GM18951 (cell line): ENCODE measurements around the gene SCAMP4.
A peak's percentile ranks its signal among the peaks of the same experiment; 100 is the strongest.

Experiments used
- POLR2A ChIP-seq: IDR thresholded peaks from 4 replicates; pipeline ENCODE4 v1.6.1; 2011; ENCODE audit warnings: mild to moderate bottlenecking; ENCODE audit not compliant: insufficient read length, insufficient read depth; ENCODE audit errors: extremely low read depth
- in situ Hi-C: fragments of 300-500 bp; cut with MboI; formaldehyde crosslinking; loops from one replicate; pipeline ENCODE4 v1.12.0; 2022; ENCODE audit warnings: low sequenced_read_pairs, mixed read lengths, inconsistent platforms; ENCODE audit not compliant: unreplicated experiment

Gene SCAMP4

DNA sequence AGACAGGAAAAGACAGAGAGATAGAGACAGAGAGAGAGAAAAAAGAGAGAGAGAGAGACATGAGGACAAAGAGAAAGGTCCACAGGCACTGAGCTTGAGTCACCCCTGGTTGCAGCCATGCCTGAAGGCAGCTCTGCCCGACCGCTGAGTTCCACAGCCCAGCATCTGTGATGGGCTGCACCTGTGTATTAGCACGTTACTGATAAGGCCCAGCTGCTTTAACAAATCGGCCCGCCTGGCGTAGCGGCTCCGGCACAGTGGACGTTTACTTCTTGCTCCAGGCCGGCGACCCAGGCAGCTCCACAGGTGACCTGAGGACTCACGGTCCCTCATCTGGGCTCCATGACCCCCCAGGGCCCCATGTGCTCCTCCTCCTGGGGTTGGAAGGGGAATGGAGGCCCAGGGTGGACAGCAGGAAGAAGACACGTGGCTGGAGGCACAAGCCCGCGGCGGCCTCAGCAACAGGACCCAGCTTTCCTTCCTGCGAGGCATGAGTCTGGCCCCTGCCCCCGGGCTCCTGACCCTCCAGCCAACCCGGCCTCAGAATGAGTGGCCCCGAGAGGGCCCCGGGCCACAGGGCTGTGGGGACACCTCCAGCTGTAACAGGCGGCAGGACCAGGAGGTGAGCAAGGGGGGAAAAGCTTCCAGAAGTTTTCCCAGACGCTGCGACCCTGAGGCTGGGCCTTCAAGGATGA, 31.9 kb downstream of the SCAMP4 start:
- TF ChIP-seq POLR2A = no peak

DNA sequence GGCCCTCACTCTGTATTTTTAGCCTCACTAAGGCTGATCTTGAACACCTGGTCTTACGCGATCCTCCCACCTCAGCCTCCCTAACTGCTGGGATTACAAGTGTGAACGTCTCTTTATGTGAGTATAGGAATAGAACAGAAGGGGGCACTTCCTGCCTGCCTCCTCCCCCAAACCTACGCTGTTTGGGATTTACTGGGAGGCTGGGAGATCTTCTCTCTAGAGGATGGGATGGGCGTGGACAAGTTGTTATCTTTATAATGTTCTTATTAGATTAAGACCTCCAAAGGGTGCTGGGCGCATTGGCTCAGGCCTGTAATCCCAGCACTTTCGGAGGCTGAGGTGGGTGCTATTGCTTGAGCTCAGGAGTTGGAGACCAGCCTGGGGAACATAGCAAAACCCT, 32.9 kb downstream of the SCAMP4 start:
- TF ChIP-seq POLR2A = no peak
- in situ Hi-C loops = no loop called here

More for the DNA sequence above, 31.9 kb downstream of the SCAMP4 start:
- in situ Hi-C loops = no loop called here

DNA sequence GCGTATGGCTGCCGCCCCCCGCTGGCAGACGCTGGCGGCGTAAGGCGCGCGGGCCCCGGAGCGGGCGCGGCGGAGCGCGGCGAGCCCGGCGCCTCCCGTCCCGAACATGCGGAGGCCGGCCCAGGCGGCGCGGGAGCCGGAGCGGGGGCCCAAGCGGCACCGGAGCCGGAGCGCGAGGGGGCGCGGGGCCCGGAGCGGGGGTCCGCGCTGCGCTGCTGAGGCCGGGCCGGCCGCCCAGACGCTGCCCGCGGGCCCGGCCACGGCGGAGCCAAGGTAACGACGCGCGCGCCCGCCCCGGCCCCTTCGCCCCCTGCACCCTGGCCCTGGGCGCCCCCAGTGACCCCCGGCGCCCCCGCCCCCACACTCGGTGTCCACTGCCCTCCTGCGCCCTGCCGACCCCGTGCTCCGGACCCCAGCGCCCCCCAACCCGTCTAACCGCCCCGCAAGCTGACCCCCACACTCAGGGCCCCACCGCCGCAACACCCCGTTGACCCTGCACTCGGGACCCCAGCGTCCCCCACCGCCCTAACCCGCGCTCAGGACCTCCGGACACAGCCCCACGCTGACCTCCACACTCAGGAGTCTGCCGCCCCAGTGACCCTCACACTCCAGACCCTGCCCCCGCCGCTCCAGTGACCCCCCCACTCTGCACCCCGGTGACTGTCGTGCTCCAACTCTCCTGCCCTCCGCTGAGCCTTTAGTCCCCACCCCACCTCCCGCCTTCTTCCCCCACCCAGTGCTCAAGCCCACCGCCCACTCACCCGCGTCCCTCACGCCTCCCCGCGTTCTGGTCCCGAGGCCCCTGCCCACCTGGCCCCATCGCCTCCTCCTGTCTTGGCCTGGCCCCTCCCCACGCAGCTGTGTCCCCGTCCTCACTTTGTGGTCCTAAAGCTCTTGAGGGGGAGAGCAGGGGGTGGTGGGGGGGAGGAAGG, 36.2 kb downstream of the SCAMP4 start, which contains the start of gene CSNK1G2:
CSNK1G2 (plus strand) TSS at position 27 of the 932 bp plus-strand sequence. CDS start 28,601 bp downstream, outside the sequence.
- peak; percentile 61 for TF ChIP-seq POLR2A
- in situ Hi-C loops = no loop called here

DNA sequence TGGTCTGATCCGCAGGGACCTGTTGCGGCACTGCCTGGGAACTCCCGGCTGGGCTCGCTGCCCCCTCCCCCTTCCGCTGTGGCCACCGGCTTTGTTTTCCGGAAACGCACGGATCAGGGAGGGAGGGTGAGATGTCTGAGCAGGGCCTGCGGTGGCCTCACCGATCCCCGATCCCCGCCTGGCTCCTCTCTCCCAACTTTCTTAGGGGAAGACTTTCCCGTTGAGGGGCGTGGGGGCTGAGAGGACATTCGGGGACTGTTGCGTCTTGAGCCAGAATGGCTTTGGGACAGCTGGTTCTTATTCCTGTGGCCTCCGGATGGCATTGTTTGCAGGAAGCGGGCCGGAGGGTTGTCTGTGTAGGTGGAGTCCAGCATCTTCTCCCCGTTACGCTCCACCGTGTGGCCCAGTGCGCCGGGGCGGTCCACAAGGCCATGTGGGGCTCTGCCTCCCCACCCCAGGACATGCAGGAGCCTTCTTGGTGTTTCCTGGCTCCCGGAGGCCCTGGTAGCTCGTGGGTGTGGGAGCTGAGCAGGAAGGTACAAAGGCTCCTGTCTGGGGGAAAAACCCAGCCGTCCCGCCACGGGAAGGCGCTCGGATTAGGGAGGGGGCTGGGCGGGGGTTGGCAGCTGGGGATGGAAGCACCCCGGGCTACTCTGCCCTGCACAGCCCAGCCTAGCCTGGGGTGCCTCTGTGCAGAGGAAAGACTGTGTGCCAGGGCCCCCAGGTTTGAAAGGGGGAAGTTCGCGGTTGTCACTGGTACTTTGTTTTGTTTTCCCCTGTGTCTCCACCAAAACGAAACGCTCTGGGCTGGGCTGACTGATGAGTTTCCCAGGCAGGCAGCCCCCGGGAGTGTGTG, 37.1 kb downstream of the SCAMP4 start:
- TF ChIP-seq POLR2A = peak; percentile 48
- in situ Hi-C loops = no loop called here

DNA sequence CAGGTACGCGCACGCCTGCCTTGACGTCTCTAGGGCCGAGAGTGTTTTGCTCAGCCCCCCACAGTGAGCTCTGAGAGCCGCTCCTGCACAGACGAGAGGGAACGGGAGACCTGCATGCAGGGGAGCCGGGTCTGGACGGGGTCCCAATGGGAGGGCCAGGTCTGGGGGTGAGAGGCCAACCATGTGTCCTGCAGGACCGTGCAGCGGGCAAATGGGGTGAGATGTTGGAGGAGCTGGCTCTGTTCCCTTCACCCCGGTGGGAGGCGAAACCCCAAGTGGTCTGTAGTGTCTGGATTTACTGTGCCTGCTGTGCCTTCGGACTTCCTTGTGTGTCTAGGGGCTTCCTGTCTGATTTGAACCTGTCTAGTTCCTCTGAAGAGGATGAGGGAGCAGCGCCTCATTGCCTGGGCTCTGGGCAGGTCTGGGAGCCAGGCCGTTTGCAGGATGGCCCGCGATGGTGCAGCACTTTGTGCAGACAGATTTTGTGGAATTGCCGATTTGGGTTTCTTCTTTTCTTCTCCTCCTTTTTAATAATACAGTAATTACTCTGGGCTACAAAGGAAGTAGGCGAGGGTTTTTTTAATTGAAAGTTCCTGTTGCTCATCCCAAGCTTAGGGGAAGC, 37.8 kb downstream of the SCAMP4 start:
- in situ Hi-C loops = no loop called here

DNA sequence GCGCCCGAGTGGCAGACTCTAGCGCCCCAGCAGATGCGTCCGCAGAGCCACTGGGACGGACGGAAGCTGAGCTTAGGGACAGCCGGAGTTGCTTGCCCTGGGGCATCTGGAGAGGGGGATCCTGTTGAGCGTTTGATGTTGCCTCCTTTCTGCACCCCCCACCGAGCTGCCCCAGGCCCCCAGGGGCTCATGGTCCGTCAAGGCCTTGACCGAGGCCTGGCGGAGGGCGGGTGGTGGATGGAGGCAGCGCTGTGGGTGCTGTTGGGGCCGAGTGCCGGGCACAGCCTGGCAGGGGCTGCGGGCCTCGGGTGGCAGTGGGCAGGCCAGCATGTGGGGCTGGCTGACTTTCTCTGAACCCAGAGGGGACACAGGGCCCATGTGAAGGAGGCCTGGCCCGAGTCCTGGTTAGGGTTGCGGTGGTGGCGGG, 38.5 kb downstream of the SCAMP4 start:
- in situ Hi-C loops = no loop called here
- TF ChIP-seq POLR2A = no peak

More for the DNA sequence above, 37.8 kb downstream of the SCAMP4 start:
- no peak for TF ChIP-seq POLR2A

DNA sequence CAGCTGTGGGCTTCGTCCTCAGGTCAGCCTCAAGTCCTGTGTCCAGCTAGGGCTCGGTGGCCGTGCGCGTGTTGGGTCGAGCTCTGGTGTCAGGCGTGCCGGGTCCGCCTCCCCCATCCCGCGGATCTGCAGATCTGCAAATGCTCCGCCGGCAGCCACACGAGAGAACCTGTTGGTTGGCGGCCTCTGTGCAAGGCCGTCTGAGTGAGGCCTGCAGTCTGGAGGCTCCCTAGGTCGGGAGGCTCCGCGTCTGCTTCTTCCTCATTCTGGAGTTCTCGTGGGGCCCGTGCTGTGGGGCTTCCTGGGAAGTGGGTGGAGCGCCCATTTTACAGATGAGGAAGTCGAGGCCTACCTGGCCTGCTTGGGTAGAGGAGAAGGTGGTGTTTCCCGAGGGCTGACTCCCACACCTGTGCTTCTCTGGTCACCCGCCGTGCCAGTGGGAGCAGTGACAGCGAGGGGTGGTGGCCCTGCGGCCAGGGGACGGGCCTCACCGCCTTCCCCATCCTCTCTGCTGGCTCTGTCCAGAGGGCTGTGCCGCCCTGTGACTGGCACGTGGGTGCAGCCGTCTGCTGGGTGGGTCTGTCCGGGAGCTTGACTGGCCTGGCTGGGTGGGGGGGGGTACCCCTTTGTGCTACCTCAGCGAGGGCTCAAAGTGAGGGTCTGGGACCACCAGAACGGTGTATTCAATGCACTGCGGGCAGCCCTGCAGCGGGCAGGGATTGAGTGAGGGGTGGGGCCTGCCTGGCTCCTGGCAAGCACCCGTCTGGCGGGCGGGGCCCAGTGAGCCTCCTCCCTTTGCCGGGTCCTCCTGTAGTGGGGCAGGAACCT, 39.1 kb downstream of the SCAMP4 start:
- in situ Hi-C loops = no loop called here
- TF ChIP-seq POLR2A = no peak

DNA sequence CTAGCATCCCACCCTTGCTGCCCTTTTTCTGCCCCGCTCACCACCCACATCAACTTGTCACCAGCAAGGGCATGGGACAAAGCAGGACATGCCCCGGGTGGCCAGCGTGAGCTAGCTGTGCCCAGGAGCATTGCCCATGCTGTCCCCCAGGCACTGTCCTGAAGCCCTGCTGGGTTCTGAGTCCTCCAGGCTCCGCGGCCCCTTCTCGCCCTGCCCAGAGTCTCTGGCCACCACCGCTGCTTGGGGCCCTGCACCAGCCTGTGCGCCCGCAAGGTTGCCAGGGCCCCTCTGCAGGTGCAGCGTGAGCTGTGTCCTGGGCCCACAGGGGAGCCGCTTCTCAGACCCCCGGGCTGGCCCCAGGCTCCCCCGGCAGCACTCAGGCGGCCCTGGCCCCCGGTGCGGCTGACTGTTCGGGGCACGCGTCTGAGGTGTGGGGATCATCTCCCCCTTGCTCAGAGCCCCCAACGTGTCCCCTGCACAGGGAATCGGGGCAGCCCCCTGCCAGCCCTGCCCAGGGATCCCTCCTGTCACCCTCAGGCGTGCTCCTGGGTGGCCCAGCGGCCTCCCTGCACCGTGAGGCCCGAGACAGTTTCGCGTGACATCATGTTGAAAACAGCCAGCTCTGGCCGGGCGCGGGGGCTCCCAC, 39.8 kb downstream of the SCAMP4 start:
- in situ Hi-C loops = no loop called here
- no peak for TF ChIP-seq POLR2A

DNA sequence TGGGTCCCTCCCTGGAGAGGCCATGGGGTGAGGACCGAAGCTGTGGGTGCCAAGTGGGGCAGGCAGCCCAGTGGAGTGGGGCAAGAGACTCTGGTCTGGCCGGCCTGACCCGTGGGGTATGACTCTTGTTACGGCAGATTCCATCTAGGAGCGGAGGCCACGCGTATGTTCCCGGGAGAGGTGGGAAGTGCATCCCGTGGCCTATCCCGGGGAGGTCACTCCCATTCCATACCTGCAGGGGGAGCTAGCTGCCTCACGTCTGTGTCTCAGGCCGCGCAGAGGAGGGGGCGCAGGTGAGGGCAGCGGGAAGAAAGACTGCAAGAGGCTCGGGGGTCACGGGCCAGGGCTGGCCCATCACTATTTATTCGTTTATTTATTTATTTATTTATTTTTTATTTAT, 40.7 kb downstream of the SCAMP4 start:
- in situ Hi-C loops = no loop called here
- no peak for TF ChIP-seq POLR2A

DNA sequence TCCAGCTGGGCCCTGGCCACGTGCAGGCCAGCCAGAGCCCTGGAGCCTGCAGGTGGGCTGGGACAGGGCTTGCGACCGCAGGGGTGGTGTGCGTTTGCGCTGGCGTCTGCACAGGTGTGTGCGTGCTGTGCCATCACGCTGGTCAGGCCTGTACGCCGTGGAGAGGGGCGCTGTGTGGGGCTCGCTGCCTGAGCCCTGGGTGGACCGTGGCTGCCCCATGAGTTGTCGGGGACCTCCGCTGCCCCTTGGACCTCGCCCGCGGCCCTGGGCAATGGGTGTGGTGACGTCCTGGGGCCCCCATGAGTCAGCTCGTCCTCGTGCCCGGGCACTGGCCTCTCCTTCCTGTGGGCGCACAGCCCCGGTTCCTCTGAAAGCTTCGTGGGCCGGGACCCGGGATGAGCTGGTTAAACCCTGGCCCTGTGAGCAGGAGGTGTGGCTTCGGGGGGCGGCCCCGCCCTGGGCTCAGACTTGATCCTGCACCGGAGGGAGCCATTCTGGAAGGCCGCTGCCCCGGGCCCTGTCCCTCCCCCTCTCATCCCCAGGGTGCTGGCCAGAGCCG, 42.5 kb downstream of the SCAMP4 start:
- no peak for TF ChIP-seq POLR2A
- in situ Hi-C loops = no loop called here

DNA sequence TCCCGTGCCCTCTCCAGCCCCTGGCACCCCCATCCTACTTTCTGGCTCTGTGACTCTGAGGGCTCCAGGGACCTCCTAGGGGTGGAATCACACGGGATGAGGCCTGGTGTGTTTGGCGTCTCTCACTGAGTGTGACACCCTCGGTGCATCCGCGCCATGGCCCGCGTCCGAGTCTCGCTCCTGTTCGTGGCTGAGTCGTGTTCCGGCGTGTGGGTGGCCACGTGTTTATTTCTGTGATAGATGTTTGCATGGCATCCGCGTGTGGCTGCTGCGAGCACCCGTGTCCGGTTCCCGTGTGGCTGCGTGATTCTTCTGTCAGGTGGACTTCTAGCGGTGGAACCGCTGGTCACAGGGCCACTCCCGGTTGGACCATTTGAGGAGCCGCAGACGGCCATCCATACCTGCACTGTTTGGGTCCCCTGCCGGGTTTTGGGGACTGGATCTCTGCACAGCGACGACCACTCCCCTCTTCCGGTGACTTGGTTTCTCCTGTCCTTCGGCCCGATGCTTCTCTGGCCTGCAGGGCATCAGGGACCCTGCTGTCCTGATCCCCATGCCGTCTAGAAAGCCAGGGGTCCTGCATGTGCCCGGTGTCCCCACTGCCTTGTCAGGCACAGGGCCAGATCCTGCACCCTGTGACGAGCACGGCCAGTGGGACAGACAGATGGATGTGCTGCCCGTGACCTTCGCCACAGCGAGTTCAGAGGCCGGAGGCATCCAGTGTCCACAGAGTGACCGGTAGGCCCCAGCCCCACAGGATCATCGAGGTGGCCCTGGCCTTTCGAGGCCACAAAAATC, 44.3 kb downstream of the SCAMP4 start:
- in situ Hi-C loops = no loop called here
- TF ChIP-seq POLR2A = no peak
